ENCODE results near the gene ZSCAN2.
"Not testable (repeated sequence)": the region's sequence is repeated elsewhere in the genome, so short reads cannot be mapped to it uniquely, and the experiment has no call there.

The ZSCAN2 gene

GRCh38 chr15:84600687-84601554, at the start of gene ZSCAN2:
ZSCAN2 (plus strand) TSS chr15:84601009; CDS start chr15:84603928, 2,919 bp downstream.
- DNase-seq (ENCODE audit: extremely low spot score) = peak; percentile 96
- ChIA-PET POLR2A (interaction anchor here (0.6 to 3.7 kb wide), 5 partner anchors 27 to 59 kb away, joined by 3 to 22 read pairs (median 3); no protein-coding TSS in a partner anchor), CTCF (interaction anchor here (0.6 to 1.8 kb wide), 9 partner anchors 13 to 443 kb away, joined by 3 to 12 read pairs (median 3); no protein-coding TSS in a partner anchor)
- TF ChIP-seq SP1 (IDR thresholded peaks at IDR 0.05) (no peak), ZNF384 (IDR thresholded peaks at IDR 0.05) (no peak), LEF1 (IDR thresholded peaks at IDR 0.05; ENCODE audit: borderline replicate concordance) (no peak), FOXK2 (IDR thresholded peaks at IDR 0.05) (no peak), HDGF (IDR thresholded peaks at IDR 0.05; ENCODE audit: borderline replicate concordance) (no peak), FOXA1 (IDR thresholded peaks at IDR 0.05) (no peak), CTBP1 (IDR thresholded peaks at IDR 0.05; ENCODE audit: borderline replicate concordance) (peak; percentile 9; the same call in 1 of the 2 replicates), BHLHE40 (IDR thresholded peaks at IDR 0.05; ENCODE audit: borderline replicate concordance) (no peak), L3MBTL2 (conservative IDR thresholded peaks at IDR 0.05) (peak; percentile 49), ARNT (IDR thresholded peaks at IDR 0.05) (no peak), ELF4 (IDR thresholded peaks at IDR 0.05) (no peak)
- TF ChIP-seq, protein P1, sequence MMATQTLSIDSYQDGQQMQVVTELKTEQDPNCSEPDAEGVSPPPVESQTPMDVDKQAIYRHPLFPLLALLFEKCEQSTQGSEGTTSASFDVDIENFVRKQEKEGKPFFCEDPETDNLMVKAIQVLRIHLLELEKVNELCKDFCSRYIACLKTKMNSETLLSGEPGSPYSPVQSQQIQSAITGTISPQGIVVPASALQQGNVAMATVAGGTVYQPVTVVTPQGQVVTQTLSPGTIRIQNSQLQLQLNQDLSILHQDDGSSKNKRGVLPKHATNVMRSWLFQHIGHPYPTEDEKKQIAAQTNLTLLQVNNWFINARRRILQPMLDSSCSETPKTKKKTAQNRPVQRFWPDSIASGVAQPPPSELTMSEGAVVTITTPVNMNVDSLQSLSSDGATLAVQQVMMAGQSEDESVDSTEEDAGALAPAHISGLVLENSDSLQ (IDR thresholded peaks at IDR 0.05) = no peak

- DNase-seq (ENCODE audit: extremely low spot score); POLR2A ChIA-PET; CTCF ChIA-PET: not testable (repeated sequence)
Measured at GRCh38 chr15:84551624-84552023, 49.2 kb upstream of the ZSCAN2 start.

- CTCF ChIA-PET = no interaction called here
- TF ChIP-seq FOXK2 (IDR thresholded peaks at IDR 0.05) = no peak
- TF ChIP-seq HDGF (IDR thresholded peaks at IDR 0.05; ENCODE audit: borderline replicate concordance) = no peak
- no peak for TF ChIP-seq ARNT (IDR thresholded peaks at IDR 0.05)
- no peak for TF ChIP-seq ELF4 (IDR thresholded peaks at IDR 0.05)
- TF ChIP-seq, protein P1 (IDR thresholded peaks at IDR 0.05) = no peak
- no peak for TF ChIP-seq LEF1 (IDR thresholded peaks at IDR 0.05; ENCODE audit: borderline replicate concordance)
- no peak for TF ChIP-seq BHLHE40 (IDR thresholded peaks at IDR 0.05; ENCODE audit: borderline replicate concordance)
- no peak for TF ChIP-seq TARDBP (IDR thresholded peaks at IDR 0.05)
- TF ChIP-seq CTBP1 (IDR thresholded peaks at IDR 0.05; ENCODE audit: borderline replicate concordance) = no peak
- no peak for TF ChIP-seq NFRKB (IDR thresholded peaks at IDR 0.05)
- no peak for TF ChIP-seq FOXA1 (IDR thresholded peaks at IDR 0.05)
- no peak for TF ChIP-seq FOXM1 (IDR thresholded peaks at IDR 0.05; ENCODE audit: borderline replicate concordance)
- no peak for TF ChIP-seq L3MBTL2 (conservative IDR thresholded peaks at IDR 0.05)
- no peak for TF ChIP-seq SP1 (IDR thresholded peaks at IDR 0.05)
- no peak for TF ChIP-seq ZNF384 (IDR thresholded peaks at IDR 0.05)
- no peak for TF ChIP-seq SUZ12 (IDR thresholded peaks at IDR 0.05)
- DNase-seq (ENCODE audit: extremely low spot score) = no peak
- POLR2A ChIA-PET = no interaction called here
Measured at GRCh38 chr15:84552896-84553295, 47.9 kb upstream of the ZSCAN2 start.

- CTCF ChIA-PET; DNase-seq (ENCODE audit: extremely low spot score); POLR2A ChIA-PET: not testable (repeated sequence)
Measured at GRCh38 chr15:84556690-84557089, 44.1 kb upstream of the ZSCAN2 start.

- DNase-seq (ENCODE audit: extremely low spot score); POLR2A ChIA-PET; CTCF ChIA-PET: not testable (repeated sequence)
Measured at GRCh38 chr15:84568021-84568420, 32.8 kb upstream of the ZSCAN2 start.

DNA sequence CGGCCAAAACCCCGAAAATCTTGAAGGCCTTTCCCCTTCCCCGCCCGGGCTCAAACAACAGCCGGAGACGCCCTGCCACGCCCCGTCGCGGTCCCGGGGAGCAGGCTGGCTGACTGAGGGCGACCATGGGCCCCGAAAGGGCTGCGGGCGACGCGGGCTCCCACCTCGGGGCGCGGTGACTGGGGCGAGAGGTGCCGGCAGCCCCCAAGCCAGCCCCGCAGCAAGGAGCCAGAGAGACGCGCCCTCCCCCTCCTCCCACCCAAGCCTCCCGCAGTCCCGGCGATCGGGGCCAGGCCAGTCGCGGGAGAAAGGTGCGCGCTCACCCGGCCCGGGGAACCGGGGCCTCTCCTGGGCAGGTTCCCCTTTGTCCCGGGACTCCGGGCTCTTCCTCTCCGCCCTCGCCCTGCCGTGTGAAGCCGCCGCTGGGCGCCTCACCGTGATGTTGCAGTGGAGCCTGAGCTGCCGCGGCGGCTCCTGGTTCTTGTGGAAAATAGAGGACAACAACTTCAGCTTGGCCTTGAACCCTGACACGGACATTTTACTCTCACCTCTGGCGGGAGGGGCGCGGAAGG, 30.6 kb upstream of the ZSCAN2 start:
- no peak for TF ChIP-seq TARDBP (IDR thresholded peaks at IDR 0.05)
- TF ChIP-seq NFRKB (IDR thresholded peaks at IDR 0.05) = no peak
- TF ChIP-seq HDGF (IDR thresholded peaks at IDR 0.05; ENCODE audit: borderline replicate concordance) = no peak
- no peak for TF ChIP-seq SP1 (IDR thresholded peaks at IDR 0.05)
- TF ChIP-seq SUZ12 (IDR thresholded peaks at IDR 0.05) = no peak
- no peak for TF ChIP-seq LEF1 (IDR thresholded peaks at IDR 0.05; ENCODE audit: borderline replicate concordance)
- no peak for TF ChIP-seq ELF4 (IDR thresholded peaks at IDR 0.05)
- CTCF ChIA-PET = interaction anchor here (0.9 to 2.0 kb wide), 10 partner anchors 10 to 474 kb away, joined by 3 to 18 read pairs (median 5); partner anchors contain the start of gene ZSCAN2
- peak; percentile 25 for DNase-seq (ENCODE audit: extremely low spot score)
- POLR2A ChIA-PET = interaction anchor here (0.9 to 1.6 kb wide), 4 partner anchors 18 to 295 kb away, joined by 3 to 7 read pairs (median 6); no protein-coding TSS in a partner anchor

DNA sequence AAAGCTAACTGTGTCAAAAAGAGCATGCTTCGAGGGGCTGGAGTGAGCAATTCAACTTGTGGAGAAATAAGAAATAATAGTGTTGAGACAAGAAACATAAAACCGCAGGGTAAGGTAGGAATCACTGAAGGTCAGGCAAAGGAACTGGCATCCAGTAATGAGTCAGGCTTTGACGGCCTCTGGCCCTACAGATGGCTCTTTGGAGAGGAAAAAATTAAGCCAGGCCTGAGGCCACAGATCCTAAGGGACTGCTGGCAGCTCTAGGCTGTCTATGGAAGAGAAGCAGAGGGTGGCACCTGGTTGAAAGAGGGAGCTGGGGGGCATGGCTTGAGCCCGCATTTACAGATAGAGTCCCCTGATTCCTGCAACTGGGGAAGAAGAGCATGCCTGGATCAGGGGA, 28.6 kb upstream of the ZSCAN2 start:
- DNase-seq (ENCODE audit: extremely low spot score) = no peak
- ChIA-PET POLR2A (no interaction called here), CTCF (interaction anchor here (0.8 to 2.0 kb wide), 3 partner anchors 14 to 356 kb away, joined by 3 to 13 read pairs (median 3); partner anchors contain the start of gene ZSCAN2)
- no peak for TF ChIP-seq LEF1 (IDR thresholded peaks at IDR 0.05; ENCODE audit: borderline replicate concordance)
- TF ChIP-seq ARNT (IDR thresholded peaks at IDR 0.05) = no peak
- TF ChIP-seq L3MBTL2 (conservative IDR thresholded peaks at IDR 0.05) = no peak
- TF ChIP-seq FOXA1 (IDR thresholded peaks at IDR 0.05) = no peak
- no peak for TF ChIP-seq CTBP1 (IDR thresholded peaks at IDR 0.05; ENCODE audit: borderline replicate concordance)
- no peak for TF ChIP-seq SUZ12 (IDR thresholded peaks at IDR 0.05)
